22Rv1 (cell line): ENCODE results near the gene MPHOSPH6.

Experiments
- CTCF ChIP-seq: fragments of 450-650 bp; IDR thresholded peaks from 2 replicates; pipeline ENCODE4 v1.5.1; 2017; ENCODE audit warnings: mild to moderate bottlenecking
- ZFX ChIP-seq: fragments of 450-650 bp; IDR thresholded peaks from 2 replicates; pipeline ENCODE4 v1.6.1; 2017; ENCODE audit warnings: antibody characterized with exemption, borderline replicate concordance

GRCh38 chr16:82182266-82183003 lies 12.4 kb upstream of the MPHOSPH6 start:
- TF ChIP-seq CTCF (no peak), ZFX (no peak)
